HG03135 (cell line): Measurements from ENCODE around the gene LRRC8C.

Experiments
- ATAC-seq: cut with Tn5 transposase; IDR thresholded peaks from one replicate; pipeline ENCODE4 v1.9.1; 2021; ENCODE audit warnings: mild to moderate bottlenecking, moderate library complexity; ENCODE audit not compliant: unreplicated experiment

The LRRC8C gene

DNA sequence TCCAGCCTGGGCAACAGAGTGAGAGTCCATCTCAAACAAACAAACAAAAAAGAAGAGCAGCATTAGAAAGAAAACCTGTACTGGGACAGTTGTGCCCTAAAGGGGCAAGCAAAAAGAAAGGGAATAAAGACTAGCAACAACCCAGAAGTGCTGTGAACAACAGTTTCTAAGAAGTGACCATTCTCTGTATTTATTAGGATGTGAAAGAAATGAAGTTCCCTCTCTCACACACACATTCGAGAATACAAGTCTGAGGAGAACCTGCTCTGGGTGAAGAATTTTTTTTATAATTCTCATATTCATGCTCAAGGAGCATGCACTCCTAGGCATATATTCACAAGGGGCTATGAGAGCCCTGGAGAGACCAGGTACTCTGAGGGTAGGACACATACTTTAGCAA is 128.4 kb downstream of the LRRC8C start:
- no peak for ATAC-seq

GRCh38 chr1:89761901-89762300 is 129.0 kb downstream of the LRRC8C start:
- ATAC-seq: no peak

GRCh38 chr1:89762386-89762778 is 129.5 kb downstream of the LRRC8C start:
- no peak for ATAC-seq

- ATAC-seq: peak; percentile 98
Measured at GRCh38 chr1:89762779-89763648, 130.1 kb downstream of the LRRC8C start.

GRCh38 chr1:89763649-89763986 is 130.7 kb downstream of the LRRC8C start:
- ATAC-seq: no peak

DNA sequence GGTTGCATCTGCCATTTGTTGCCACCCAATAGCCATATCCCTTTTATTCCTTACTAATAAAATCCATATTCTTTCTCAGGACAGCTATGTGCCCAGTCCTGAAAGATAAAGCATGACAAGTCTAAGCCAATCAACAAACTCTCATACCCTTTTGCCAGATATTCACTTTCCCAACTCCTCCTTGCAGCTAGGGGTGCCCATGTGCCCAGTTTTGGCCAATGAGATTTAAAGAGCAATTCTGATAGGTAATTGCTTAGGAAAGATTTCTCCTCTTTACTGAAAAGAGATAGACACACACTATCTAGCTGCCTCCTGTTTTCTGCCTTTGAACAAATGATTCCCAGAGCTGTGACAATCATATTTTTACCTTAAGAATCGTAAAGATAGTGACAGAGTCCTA is 132.9 kb downstream of the LRRC8C start:
- ATAC-seq: no peak

DNA sequence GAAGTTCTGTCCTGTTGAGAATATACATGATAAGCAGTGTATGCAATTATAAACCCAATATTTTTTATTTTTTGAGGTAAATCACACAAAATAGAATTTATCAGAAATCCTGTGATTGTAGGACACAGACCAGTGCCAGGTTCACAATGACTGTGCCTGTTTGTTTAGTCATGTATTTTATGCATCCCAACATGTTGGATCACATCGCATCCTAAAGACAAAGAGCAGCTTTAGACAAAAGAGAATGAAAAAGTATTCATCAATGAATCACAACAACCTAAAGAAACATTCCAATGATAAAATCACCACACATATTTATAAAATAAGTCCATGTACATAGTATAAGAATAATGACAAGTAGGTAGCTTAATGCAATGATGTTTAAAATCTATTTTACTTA is 134.7 kb downstream of the LRRC8C start:
- ATAC-seq: no peak
